ENCODE results near the gene ACTN1.

- TF ChIP-seq CTCF (IDR thresholded peaks at IDR 0.05; ENCODE audit: low read depth, low read length) (no peak), EZH2phosphoT487 (IDR thresholded peaks at IDR 0.05; ENCODE audit: low read depth) (no peak)
Measured at GRCh38 chr14:68955851-68956179, 23.3 kb downstream of the ACTN1 start.
